ENCODE measurements around the gene MYBPC2. TPM values are rescaled to one million over a fixed set of nuclear protein-coding genes. Genes with fewer than 3 reads are reported as not detected.

MYBPC2 gene
- total and polyA plus RNA-seq, 2 donors (not counting 1 experiment from before 2014, with no cell fraction given), result 1.1 to 1.7 TPM

GRCh38 chr19:50511069-50511822 lies 78.6 kb downstream of the MYBPC2 start, which contains the start of gene JOSD2:
JOSD2 (minus strand) TSS chr19:50511191; CDS start chr19:50510431, 760 bp downstream.
- peak; percentile 94 for ATAC-seq (ENCODE audit: low read depth)
- H3K4me3 Mint-ChIP-seq, result peak within 1 kb of the TSS; percentile 96

More at GRCh38 chr19:50511069-50511822, 78.6 kb downstream of the MYBPC2 start, which contains the start of gene JOSD2:
- Histone ChIP-seq H3K4me3 (ENCODE audit: control extremely low read depth in 1 of 5, extremely low read depth in 1 of 5, insufficient read depth in 1 of 5, low read depth in 2 of 5, low read length in 4 of 5) (peak within 1 kb of the TSS; percentile 19 to 84 (median 62)), H3K27ac (ENCODE audit: low read length in 2 of 2) (peak within 1 kb of the TSS; percentile 87 to 98), H3K9ac (ENCODE audit: low read length) (peak within 1 kb of the TSS; percentile 82), H3K4me2 (replicated peaks; ENCODE audit: low read depth, low read length, poor library complexity, severe bottlenecking) (peak within 1 kb of the TSS; percentile 91), H3K79me2 (ENCODE audit: control insufficient read depth, insufficient read depth, low read length) (no peaks in the 10 kb centered on the region), H3K27me3 (replicated peaks in 1 of 4; ENCODE audit: control extremely low read depth in 1 of 4, control insufficient read depth in 3 of 4, insufficient read depth in 4 of 4, low read length in 3 of 4) (peaks cover 0 to 25% (median 2%) of the 10 kb centered on the region in 4 experiments), H3K4me1 (ENCODE audit: control insufficient read depth in 2 of 2, insufficient read depth in 2 of 2, low read length in 2 of 2) (peaks cover 14 to 20% of the 10 kb centered on the region in 2 donors), H2AFZ (ENCODE audit: insufficient read depth, low read depth, low read length, poor library complexity, severe bottlenecking) (peak within 1 kb of the TSS; percentile 90), H4K20me1 (ENCODE audit: control insufficient read depth, insufficient read depth, low read length, poor library complexity, severe bottlenecking) (no peaks in the 10 kb centered on the region), H3K36me3 (replicated peaks in 1 of 2; ENCODE audit: control extremely low read depth in 1 of 2, control insufficient read depth in 1 of 2, extremely low read depth in 1 of 2, insufficient read depth in 2 of 2, low read length in 1 of 2) (no peaks in the 10 kb centered on the region), H3K9me3 (ENCODE audit: control extremely low read depth in 1 of 3, control insufficient read depth in 2 of 3, insufficient read depth in 1 of 3, low read length in 2 of 3) (peaks cover 0 to 4% (median 0%) of the 10 kb centered on the region in 3 donors)
- no peak for TF ChIP-seq EZH2 (IDR thresholded peaks at IDR 0.05; ENCODE audit: borderline replicate concordance, insufficient read depth, low read depth, low read length, poor library complexity, severe bottlenecking)
- no peak for TF ChIP-seq CTCF (IDR thresholded peaks at IDR 0.05)
- POLR2A ChIA-PET, result interaction anchor here (0.6 to 1.2 kb wide), 10 partner anchors 51 to 577 kb away, joined by 3 to 10 read pairs (median 4); partner anchors contain the start of genes KCNC3, NR1H2 and POLD1
- CTCF ChIA-PET, result interaction anchor here (0.8 to 1.7 kb wide), 7 partner anchors 11 to 383 kb away, joined by 3 to 6 read pairs (median 3); partner anchors contain the start of genes KCNC3 and POLD1
- peak; percentile 99 for DNase-seq
- Mint-ChIP-seq H3K9me3 (ENCODE audit: insufficient read depth) (no peaks in the 10 kb centered on the region), H3K27me3 (peaks cover 3% of the 10 kb centered on the region), H3K27ac (peak within 1 kb of the TSS; percentile 100), H3K4me1 (peaks cover 17% of the 10 kb centered on the region)
- intact Hi-C loops (cut with micrococcal nuclease), result loop anchor here (1.0 to 2.0 kb wide), 5 partner anchors 78 to 597 kb away; partner anchors contain the start of genes CTU1, MYBPC2 and NR1H2
- WGBS (ENCODE audit: insufficient coverage), result 2% methylated on average over 69 of the region's 69 CpGs

All from B cell (primary cell).